Activated T-cell treated with anti-CD3 and anti-CD28 coated beads, Interleukin-2, amount 50 U/mL, for 4 hours (primary cell): Measurements from ENCODE around the gene ADIRF. TPM values are rescaled to one million over a fixed set of nuclear protein-coding genes. Genes with fewer than 3 reads are reported as not detected.

Source experiments
- ATAC-seq, 2 donors: fragments of 200-7000 bp; cut with Tn5 transposase; one replicate each; pipeline ENCODE4 v1.10.0; 2021
- DNase-seq: peaks from one replicate; pipeline ENCODE4 v3.0.0-alpha.2; 2020
- H3K27me3 Mint-ChIP-seq: one replicate; pipeline ENCODE4 v1.8.0; 2021; ENCODE audit warnings: low read depth, mixed read lengths
- H3K36me3 Mint-ChIP-seq: one replicate; pipeline ENCODE4 v1.8.0; 2022; ENCODE audit warnings: mixed read lengths; ENCODE audit not compliant: insufficient read depth
- H3K4me1 Mint-ChIP-seq: one replicate; pipeline ENCODE4 v1.8.0; 2021; ENCODE audit warnings: low read depth, mixed read lengths
- H3K4me3 Mint-ChIP-seq: one replicate; pipeline ENCODE4 v1.8.0; 2021; ENCODE audit warnings: mild to moderate bottlenecking, moderate library complexity, mixed read lengths
- H3K9me3 Mint-ChIP-seq: one replicate; pipeline ENCODE4 v1.8.0; 2021; ENCODE audit warnings: mixed read lengths
- total RNA-seq, 3 donors: library from RNA; stranded (reverse); gene quantifications; one replicate each; pipeline ENCODE4 v1.2.1, GENCODE V29; 2021

ADIRF gene
- total RNA-seq, 3 donors from 2014 or later = 0.48 TPM; not detected in 2

GRCh38 chr10:86961481-86962091 is 6.7 kb upstream of the ADIRF start:
- no peak for DNase-seq
- Mint-ChIP-seq H3K36me3 (no peaks in the 10 kb centered on the region), H3K4me3 (no peak overlapping the region), H3K4me1 (peaks cover 15% of the 10 kb centered on the region), H3K9me3 (no peaks in the 10 kb centered on the region), H3K27me3 (no peaks in the 10 kb centered on the region)
- no peak for ATAC-seq

- DNase-seq (no peak), ATAC-seq (no peak)
- H3K4me3 Mint-ChIP-seq = no peak overlapping the region
- H3K36me3 Mint-ChIP-seq = no peaks in the 10 kb centered on the region
- no peaks in the 10 kb centered on the region for H3K27me3 Mint-ChIP-seq
- H3K4me1 Mint-ChIP-seq = peaks cover 16% of the 10 kb centered on the region
- no peaks in the 10 kb centered on the region for H3K9me3 Mint-ChIP-seq
Measured at GRCh38 chr10:86962136-86962980, 5.9 kb upstream of the ADIRF start.

DNA sequence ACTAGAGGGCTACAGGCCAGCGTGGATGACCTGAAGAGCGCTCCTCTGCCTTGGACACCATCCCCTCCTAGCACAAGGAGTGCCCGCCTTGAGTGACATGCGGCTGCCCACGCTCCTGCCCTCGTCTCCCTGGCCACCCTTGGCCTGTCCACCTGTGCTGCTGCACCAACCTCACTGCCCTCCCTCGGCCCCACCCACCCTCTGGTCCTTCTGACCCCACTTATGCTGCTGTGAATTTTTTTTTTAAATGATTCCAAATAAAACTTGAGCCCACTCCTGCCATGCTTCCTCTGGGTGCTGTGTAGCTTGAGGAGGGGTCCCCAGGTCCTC is 5.3 kb upstream of the ADIRF start:
- ATAC-seq = no peak
- H3K4me1 Mint-ChIP-seq = peaks cover 16% of the 10 kb centered on the region

GRCh38 chr10:86963341-86963919 is 4.9 kb upstream of the ADIRF start:
- H3K4me1 Mint-ChIP-seq = peaks cover 16% of the 10 kb centered on the region
- no peak for ATAC-seq
- H3K4me3 Mint-ChIP-seq = no peak overlapping the region
- DNase-seq = no peak
- H3K9me3 Mint-ChIP-seq = no peaks in the 10 kb centered on the region
- no peaks in the 10 kb centered on the region for H3K36me3 Mint-ChIP-seq
- H3K27me3 Mint-ChIP-seq = no peaks in the 10 kb centered on the region

More for the DNA sequence above, 5.3 kb upstream of the ADIRF start:
- Mint-ChIP-seq H3K9me3 (no peaks in the 10 kb centered on the region), H3K27me3 (no peaks in the 10 kb centered on the region), H3K36me3 (no peaks in the 10 kb centered on the region), H3K4me3 (no peak overlapping the region)
- DNase-seq = no peak

GRCh38 chr10:86964061-86964846 is 4.0 kb upstream of the ADIRF start:
- Mint-ChIP-seq H3K27me3 (no peaks in the 10 kb centered on the region), H3K4me1 (peaks cover 20% of the 10 kb centered on the region), H3K9me3 (no peaks in the 10 kb centered on the region), H3K4me3 (no peak overlapping the region), H3K36me3 (no peaks in the 10 kb centered on the region)
- no peak for DNase-seq
- ATAC-seq = no peak

DNA sequence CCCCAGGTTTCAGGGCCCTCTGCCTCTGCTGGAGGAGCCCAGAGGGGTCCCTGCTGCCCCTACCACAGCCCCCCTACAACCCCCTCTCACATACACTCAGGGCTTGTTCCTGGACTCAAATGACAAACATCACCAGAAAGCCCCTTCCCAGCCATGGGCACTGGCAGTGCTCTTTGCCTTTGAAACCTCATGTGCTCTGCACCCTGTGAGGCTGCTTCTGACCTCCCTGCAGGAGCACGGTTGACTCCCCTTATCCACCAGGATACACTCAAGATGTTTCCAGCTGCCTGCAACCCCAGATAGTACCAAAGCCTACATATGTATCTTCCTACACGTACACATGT is 3.5 kb upstream of the ADIRF start:
- DNase-seq = no peak
- peaks cover 23% of the 10 kb centered on the region for H3K4me1 Mint-ChIP-seq
- no peaks in the 10 kb centered on the region for H3K9me3 Mint-ChIP-seq
- H3K27me3 Mint-ChIP-seq = no peaks in the 10 kb centered on the region
- no peak for ATAC-seq
- no peak overlapping the region for H3K4me3 Mint-ChIP-seq
- no peaks in the 10 kb centered on the region for H3K36me3 Mint-ChIP-seq

GRCh38 chr10:86965986-86966654 is 2.2 kb upstream of the ADIRF start:
- Mint-ChIP-seq H3K9me3 (no peaks in the 10 kb centered on the region), H3K4me1 (peaks cover 26% of the 10 kb centered on the region), H3K4me3 (peak overlapping the region; percentile 57), H3K36me3 (no peaks in the 10 kb centered on the region), H3K27me3 (no peaks in the 10 kb centered on the region)
- no peak for DNase-seq
- peak; percentile 5 to 20 for ATAC-seq

DNA sequence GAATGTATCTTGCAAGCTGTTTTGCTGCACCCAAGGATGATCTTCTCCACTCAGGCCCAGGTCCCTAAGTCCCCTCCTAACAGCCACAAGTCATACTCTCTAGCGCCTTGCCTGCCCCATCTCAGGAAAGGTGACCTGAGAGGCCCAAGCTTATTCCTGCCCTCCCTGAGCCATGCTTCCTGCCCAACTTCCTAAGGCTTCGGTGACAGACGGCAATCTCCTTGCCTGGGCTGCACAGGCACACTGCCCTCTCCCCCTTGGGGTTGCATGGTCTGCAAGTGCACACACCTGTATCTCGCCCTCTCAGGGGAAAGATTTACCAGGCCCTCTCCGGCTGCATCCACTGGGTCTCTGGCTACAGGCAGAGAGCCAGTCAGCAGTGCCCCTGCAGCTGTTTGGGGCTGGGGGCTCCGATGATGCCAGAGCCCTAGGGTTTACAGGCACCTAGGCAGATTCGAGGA is 771 bp upstream of the ADIRF start:
- Mint-ChIP-seq H3K36me3 (no peaks in the 10 kb centered on the region), H3K27me3 (no peaks in the 10 kb centered on the region), H3K4me3 (no peak overlapping the region), H3K9me3 (no peaks in the 10 kb centered on the region), H3K4me1 (peaks cover 32% of the 10 kb centered on the region)
- DNase-seq (no peak), ATAC-seq (no peak)

DNA sequence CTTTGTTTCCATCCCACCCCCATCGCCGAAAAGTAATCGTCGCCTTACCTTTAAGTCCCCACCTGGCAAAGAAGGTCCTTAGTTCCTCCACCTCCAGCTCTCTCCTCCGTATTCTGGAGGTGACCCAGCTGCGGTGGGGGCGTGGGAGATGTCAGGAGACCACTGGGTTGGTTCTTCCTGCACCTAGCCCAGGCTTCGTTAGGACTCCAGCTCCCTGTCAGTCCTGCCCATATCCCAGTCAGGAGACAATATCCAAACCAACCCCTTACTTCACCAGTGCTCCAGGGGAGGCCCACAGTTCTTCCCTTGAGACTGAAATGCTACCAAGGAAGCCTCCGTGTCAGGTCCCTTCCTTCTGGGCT is 693 bp downstream of the ADIRF start:
- H3K4me1 Mint-ChIP-seq = peaks cover 37% of the 10 kb centered on the region
- no peak for DNase-seq
- H3K27me3 Mint-ChIP-seq = no peaks in the 10 kb centered on the region
- no peak for ATAC-seq
- peak overlapping the region; percentile 13 for H3K4me3 Mint-ChIP-seq
- no peaks in the 10 kb centered on the region for H3K36me3 Mint-ChIP-seq
- H3K9me3 Mint-ChIP-seq = no peaks in the 10 kb centered on the region

GRCh38 chr10:86969421-86970041 is 1.2 kb downstream of the ADIRF start:
- Mint-ChIP-seq H3K27me3 (no peaks in the 10 kb centered on the region), H3K9me3 (no peaks in the 10 kb centered on the region), H3K36me3 (no peaks in the 10 kb centered on the region), H3K4me3 (peak overlapping the region; percentile 13), H3K4me1 (peaks cover 37% of the 10 kb centered on the region)
- DNase-seq (no peak), ATAC-seq (no peak)

GRCh38 chr10:86970162-86970981 is 2.1 kb downstream of the ADIRF start:
- H3K27me3 Mint-ChIP-seq = no peaks in the 10 kb centered on the region
- no peak for ATAC-seq
- no peaks in the 10 kb centered on the region for H3K36me3 Mint-ChIP-seq
- H3K9me3 Mint-ChIP-seq = no peaks in the 10 kb centered on the region
- DNase-seq = no peak
- H3K4me1 Mint-ChIP-seq = peaks cover 37% of the 10 kb centered on the region
- peak overlapping the region; percentile 74 for H3K4me3 Mint-ChIP-seq

- DNase-seq (no peak), ATAC-seq (no peak)
- H3K27me3 Mint-ChIP-seq = no peaks in the 10 kb centered on the region
- no peaks in the 10 kb centered on the region for H3K36me3 Mint-ChIP-seq
- no peaks in the 10 kb centered on the region for H3K9me3 Mint-ChIP-seq
- H3K4me1 Mint-ChIP-seq = peaks cover 32% of the 10 kb centered on the region
- H3K4me3 Mint-ChIP-seq = peak overlapping the region; percentile 74
Measured at GRCh38 chr10:86970982-86971231, 2.6 kb downstream of the ADIRF start.

- Mint-ChIP-seq H3K4me3 (peak overlapping the region; percentile 81), H3K27me3 (no peaks in the 10 kb centered on the region), H3K9me3 (no peaks in the 10 kb centered on the region), H3K4me1 (peaks cover 27% of the 10 kb centered on the region), H3K36me3 (no peaks in the 10 kb centered on the region)
- ATAC-seq (peak; percentile 85 to 86), DNase-seq (peak; percentile 87)
Measured at GRCh38 chr10:86971232-86971991, 3.1 kb downstream of the ADIRF start.
